HepG2 (cell line): ENCODE data around the gene AGAP1. TPM values are rescaled to one million over a fixed set of nuclear protein-coding genes. Genes with fewer than 3 reads are reported as not detected.

Source experiments
- CREM ChIP-seq, 2 experiments: sonication (generic) in 1 of 2; formaldehyde crosslinking in 1 of 2; IDR thresholded peaks; 2 replicates each; pipeline versions ENCODE4 v1.4.0 to v1.6.1; 2016 to 2020; ENCODE audit warnings: antibody characterized with exemption in 1 of 2, mild to moderate bottlenecking in 1 of 2, missing genetic modification reagents in 1 of 2
- FOXA1 ChIP-seq, 2 experiments: fragments of 450-650 bp in 1 of 2; sonication (generic) in 1 of 2; formaldehyde crosslinking in 1 of 2; IDR thresholded peaks; 2 replicates each; pipeline versions ENCODE4 v1.4.0 to v1.6.1; 2016 to 2020; ENCODE audit warnings: missing genetic modification reagents in 1 of 2
- FOXA3 ChIP-seq: IDR thresholded peaks from 2 replicates; pipeline ENCODE4 v1.6.1; 2016; ENCODE audit warnings: missing genetic modification reagents, missing compliant biosample characterization
- HOXA9 ChIP-seq: sonication (generic); formaldehyde crosslinking; IDR thresholded peaks from 2 replicates; pipeline ENCODE4 v1.8.1; 2022; ENCODE audit warnings: missing genetic modification reagents, mild to moderate bottlenecking, moderate library complexity, borderline replicate concordance
- PATZ1 ChIP-seq: sonication (generic); formaldehyde crosslinking; IDR thresholded peaks from 2 replicates; pipeline ENCODE4 v1.4.0; 2020; ENCODE audit warnings: missing genetic modification reagents
- PAXIP1 ChIP-seq: sonication (generic); formaldehyde crosslinking; conservative IDR thresholded peaks from 2 replicates; pipeline ENCODE4 v1.4.0; 2020; ENCODE audit warnings: mild to moderate bottlenecking, missing genetic modification reagents, moderate library complexity
- RARA ChIP-seq: IDR thresholded peaks from 2 replicates; pipeline ENCODE4 v1.6.1; 2016; ENCODE audit warnings: missing genetic modification reagents, missing compliant biosample characterization
- TBX2 ChIP-seq: sonication (generic); formaldehyde crosslinking; IDR thresholded peaks from 2 replicates; pipeline ENCODE4 v1.5.0; 2020; ENCODE audit warnings: missing genetic modification reagents, mild to moderate bottlenecking, borderline replicate concordance
- ZNF350 ChIP-seq: sonication (generic); formaldehyde crosslinking; IDR thresholded peaks from 2 replicates; pipeline ENCODE4 v1.4.0; 2020; ENCODE audit warnings: mild to moderate bottlenecking, low read depth, missing genetic modification reagents, borderline replicate concordance
- ZNF609 ChIP-seq: sonication (generic); formaldehyde crosslinking; IDR thresholded peaks from 2 replicates; pipeline ENCODE4 v1.4.0; 2020; ENCODE audit warnings: mild to moderate bottlenecking, missing genetic modification reagents, borderline replicate concordance
- polyA plus RNA-seq, 8 experiments: library from polyadenylated mRNA; depleted of rRNA in 3 of 8; stranded (reverse) in 7 of 8; unstranded in 1 of 8; fragments of >200 nt; fragmentation: Illumina TruSeq in 4 of 8; extraction: Trizol in 4 of 8; gene quantifications; 2 replicates each; pipeline versions ENCODE4 v1.2.1 to v1.2.3, GENCODE V29; 2011 to 2016; ENCODE audit warnings: low read depth in 4 of 8, missing spikeins in 1 of 8, mixed read lengths in 1 of 8; ENCODE audit not compliant: insufficient read depth in 1 of 8
- total RNA-seq, 5 experiments: library from RNA; depleted of rRNA; stranded (reverse); fragments of >200 nt; fragmentation: Illumina TruSeq; extraction: Trizol; gene quantifications; 2 replicates each; pipeline ENCODE4 v1.2.3, GENCODE V29; 2016; ENCODE audit warnings: low read depth in 1 of 5

Gene AGAP1
- total and polyA plus RNA-seq, 2 of the 13 experiments (the other 11 are each of a cell fraction or from before 2014, with no cell fraction given), result 21.2 to 32.7 TPM

- peak; percentile 18; the same call in 1 of the 2 replicates for TF ChIP-seq ZNF609
- TF ChIP-seq TBX2 (CRISPR knock-in tag), result peak; percentile 81
- TF ChIP-seq CREM (IDR thresholded peaks at IDR 0.05), result peak; percentile 43; the same call in 1 of the 2 replicates
- no peak for TF ChIP-seq CREM (CRISPR knock-in tag; IDR thresholded peaks at IDR 0.05)
- no peak for TF ChIP-seq FOXA1 (IDR thresholded peaks at IDR 0.05)
- peak; percentile 63 for TF ChIP-seq FOXA1 (CRISPR knock-in tag; IDR thresholded peaks at IDR 0.05)
- TF ChIP-seq HOXA9, result peak; percentile 31; the same call in 1 of the 2 replicates
- peak; percentile 31; the same call in 1 of the 2 replicates for TF ChIP-seq RARA (CRISPR knock-in tag)
- 0 out of 2 replicates have a peak, but pooled peaks have one; percentile 20 for TF ChIP-seq PATZ1 (CRISPR knock-in tag)
- peak; percentile 60 for TF ChIP-seq PAXIP1 (CRISPR knock-in tag)
- TF ChIP-seq FOXA3 (CRISPR knock-in tag), result peak; percentile 50; the same call in 1 of the 2 replicates
- TF ChIP-seq ZNF350, result no peak
Measured at GRCh38 chr2:235599596-235600338, 105.9 kb downstream of the AGAP1 start (continued).
